K562 (cell line): ENCODE results near the gene GCGR. TPM values are rescaled to one million over a fixed set of nuclear protein-coding genes. Genes with fewer than 3 reads are reported as not detected.

Experiments
- ATF1 ChIP-seq, 2 experiments: fragments of 450-650 bp in 1 of 2; IDR thresholded peaks; 2 replicates each; pipeline ENCODE4 v1.6.1; 2016; ENCODE audit warnings: missing compliant biosample characterization in 1 of 2, missing genetic modification characterization in 1 of 2
- BCOR ChIP-seq: fragments of 450-650 bp; IDR thresholded peaks from 2 replicates; pipeline ENCODE4 v1.6.1; 2016
- BHLHE40 ChIP-seq: IDR thresholded peaks from 2 replicates; pipeline ENCODE4 v1.6.1; 2011; ENCODE audit warnings: low read length, improper control_type of control experiment
- CBX1 ChIP-seq: sonication (generic); IDR thresholded peaks from 2 replicates; pipeline ENCODE4 v1.6.1; 2016; ENCODE audit warnings: antibody characterized with exemption, low read depth, mild to moderate bottlenecking
- CC2D1A ChIP-seq: fragments of 450-650 bp; IDR thresholded peaks from 2 replicates; pipeline ENCODE4 v1.6.1; 2017; ENCODE audit warnings: mild to moderate bottlenecking
- CREBBP ChIP-seq: IDR thresholded peaks from one replicate; pipeline ENCODE4 v1.6.1; 2012; ENCODE audit warnings: low read depth, mild to moderate bottlenecking, control low read depth, inconsistent platforms, low read length
- EHMT2 ChIP-seq: fragments of 450-650 bp; IDR thresholded peaks from 2 replicates; pipeline ENCODE4 v1.6.1; 2018; ENCODE audit warnings: antibody characterized with exemption
- GABPA ChIP-seq: fragments of 200-800 bp; sonication (Bioruptor generic); conservative IDR thresholded peaks from 2 replicates; pipeline ENCODE4 v1.6.1; 2016; ENCODE audit warnings: low read depth, missing genetic modification characterization, missing compliant biosample characterization
- HNRNPH1 ChIP-seq: fragments of 200-400 bp; formaldehyde crosslinking; optimal IDR thresholded peaks from 2 replicates; pipeline ENCODE3; 2017; ENCODE audit warnings: low read depth, mild to moderate bottlenecking, low read length, moderate library complexity
- ILF3 ChIP-seq: fragments of 450-650 bp; IDR thresholded peaks from 2 replicates; pipeline ENCODE4 v1.6.1; 2018; ENCODE audit warnings: antibody characterized with exemption, mild to moderate bottlenecking, moderate library complexity, borderline replicate concordance
- KLF10 ChIP-seq: fragments of 250-450 bp; sonication (Bioruptor Pico); IDR thresholded peaks from 2 replicates; pipeline ENCODE4 v1.6.1; 2021; ENCODE audit warnings: matching md5 sums
- MAFK ChIP-seq: IDR thresholded peaks from 2 replicates; pipeline ENCODE4 v1.6.1; 2011; ENCODE audit warnings: low read length, improper control_type of control experiment
- NFXL1 ChIP-seq: fragments of 450-650 bp; formaldehyde crosslinking; IDR thresholded peaks from 2 replicates; pipeline ENCODE4 v1.4.0; 2021; ENCODE audit warnings: mild to moderate bottlenecking
- SAP30 ChIP-seq: fragments of 200-600 bp; sonication (generic); IDR thresholded peaks from 2 replicates; pipeline ENCODE4 v1.6.1; 2012; ENCODE audit warnings: borderline replicate concordance, low read depth, mild to moderate bottlenecking, moderate library complexity, low read length, control low read depth, inconsistent platforms; ENCODE audit not compliant: insufficient read depth, poor library complexity, severe bottlenecking
- SIRT6 ChIP-seq: IDR thresholded peaks from one replicate; pipeline ENCODE4 v1.6.1; 2012; ENCODE audit warnings: low read depth, mild to moderate bottlenecking, control low read depth, inconsistent platforms, low read length, moderate library complexity
- SUPT5H ChIP-seq: fragments of 450-650 bp; IDR thresholded peaks from 2 replicates; pipeline ENCODE4 v1.6.1; 2016
- ZKSCAN1 ChIP-seq: fragments of 150-350 bp; IDR thresholded peaks from 2 replicates; pipeline ENCODE4 v1.6.1; 2016; ENCODE audit warnings: low read depth, low read length
- ZNF274 ChIP-seq: IDR thresholded peaks from 2 replicates; pipeline ENCODE4 v1.6.1; 2011; ENCODE audit warnings: low read depth, mild to moderate bottlenecking, low read length, moderate library complexity, borderline replicate concordance
- ZNF583 ChIP-seq: fragments of 250-450 bp; sonication (Bioruptor Pico); IDR thresholded peaks from 2 replicates; pipeline ENCODE4 v1.4.0; 2020
- polyA plus RNA-seq, 8 experiments: library from polyadenylated mRNA; depleted of rRNA in 4 of 8; stranded (reverse) in 5 of 8; unstranded in 3 of 8; fragments of >200 nt; fragmentation: Nextera tagmentation in 2 of 8; fragmentation: Illumina TruSeq in 1 of 8; extraction: Ambion mirVana in 2 of 8; extraction: Trizol in 1 of 8; gene quantifications; 2 replicates each; pipeline versions ENCODE4 v1.2.1 to v1.2.3, GENCODE V29; 2011 to 2014; ENCODE audit warnings: inconsistent platforms in 1 of 8, missing spikeins in 1 of 8
- total RNA-seq, 7 experiments: library from RNA; depleted of rRNA in 6 of 7; stranded (reverse); fragments of >200 nt in 6 of 7; fragmentation: Illumina TruSeq in 2 of 7; extraction: Trizol in 2 of 7; gene quantifications; 2 replicates each; pipeline versions ENCODE4 v1.2.1 to v1.2.3, GENCODE V29; 2011 to 2021; ENCODE audit warnings: low replicate concordance in 1 of 7
- TF ChIP-seq, protein P1 (sequence below): fragments of 450-650 bp; IDR thresholded peaks from 2 replicates; pipeline ENCODE4 v1.6.1; 2016; ENCODE audit warnings: mild to moderate bottlenecking
- TF ChIP-seq, protein P2 (sequence below): IDR thresholded peaks from 2 replicates; pipeline ENCODE4 v1.6.1; 2011; ENCODE audit not compliant: insufficient read length; ENCODE audit errors: extremely low read depth
- TF ChIP-seq, protein P3 (sequence below): fragments of 450-650 bp; IDR thresholded peaks from one replicate; pipeline ENCODE4 v1.6.1; 2018; ENCODE audit warnings: mild to moderate bottlenecking, moderate library complexity; ENCODE audit not compliant: partially characterized antibody
- TF ChIP-seq, protein P4 (sequence below): sonication (generic); formaldehyde crosslinking; IDR thresholded peaks from 2 replicates; pipeline ENCODE4 v1.8.0; 2022; ENCODE audit warnings: mild to moderate bottlenecking, missing genetic modification reagents

GCGR gene
- total and polyA plus RNA-seq, 9 of the 15 experiments (the other 6 are each of a cell fraction or from before 2014, with no cell fraction given), result not detected

DNA sequence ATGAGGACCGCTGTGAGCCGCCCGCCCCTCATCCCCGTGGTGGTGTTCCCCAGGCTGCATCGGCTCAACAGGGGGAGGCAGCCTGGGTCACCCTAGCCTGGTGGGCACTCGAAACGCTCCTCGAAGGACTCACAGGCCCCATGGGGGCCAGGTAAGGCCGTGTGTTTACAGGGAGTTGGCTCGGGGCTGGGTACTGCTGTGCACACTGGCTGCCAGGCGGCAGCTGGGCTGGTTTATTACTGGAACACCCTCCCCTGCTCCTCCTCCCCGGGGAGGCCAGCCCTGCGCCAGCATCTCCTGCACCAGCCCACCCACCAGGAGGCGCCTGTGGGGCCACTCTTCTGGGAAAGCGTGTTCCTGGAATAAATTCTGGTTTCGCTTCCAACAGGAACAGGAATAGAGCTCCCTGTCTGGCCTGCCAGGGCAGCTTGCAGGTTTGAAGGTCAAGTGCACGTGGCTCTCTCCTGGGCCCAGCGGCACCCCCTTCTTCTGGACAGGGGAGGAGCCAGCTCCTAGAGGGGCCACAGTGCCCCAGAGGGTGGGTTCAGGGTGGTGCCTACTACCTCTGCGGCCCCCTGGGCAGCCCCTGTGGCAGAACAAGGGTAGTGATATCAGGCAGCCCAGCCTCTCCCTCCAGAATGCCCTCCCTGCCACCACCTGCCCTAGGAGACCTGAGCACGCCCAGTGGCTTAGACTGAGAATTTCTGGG, 17.8 kb downstream of the GCGR start (continued):
- peak; percentile 65; the same call in 1 of the 2 replicates for TF ChIP-seq NFXL1 (CRISPR knock-in tag)
- no peak for TF ChIP-seq SIRT6
- TF ChIP-seq, protein P1, sequence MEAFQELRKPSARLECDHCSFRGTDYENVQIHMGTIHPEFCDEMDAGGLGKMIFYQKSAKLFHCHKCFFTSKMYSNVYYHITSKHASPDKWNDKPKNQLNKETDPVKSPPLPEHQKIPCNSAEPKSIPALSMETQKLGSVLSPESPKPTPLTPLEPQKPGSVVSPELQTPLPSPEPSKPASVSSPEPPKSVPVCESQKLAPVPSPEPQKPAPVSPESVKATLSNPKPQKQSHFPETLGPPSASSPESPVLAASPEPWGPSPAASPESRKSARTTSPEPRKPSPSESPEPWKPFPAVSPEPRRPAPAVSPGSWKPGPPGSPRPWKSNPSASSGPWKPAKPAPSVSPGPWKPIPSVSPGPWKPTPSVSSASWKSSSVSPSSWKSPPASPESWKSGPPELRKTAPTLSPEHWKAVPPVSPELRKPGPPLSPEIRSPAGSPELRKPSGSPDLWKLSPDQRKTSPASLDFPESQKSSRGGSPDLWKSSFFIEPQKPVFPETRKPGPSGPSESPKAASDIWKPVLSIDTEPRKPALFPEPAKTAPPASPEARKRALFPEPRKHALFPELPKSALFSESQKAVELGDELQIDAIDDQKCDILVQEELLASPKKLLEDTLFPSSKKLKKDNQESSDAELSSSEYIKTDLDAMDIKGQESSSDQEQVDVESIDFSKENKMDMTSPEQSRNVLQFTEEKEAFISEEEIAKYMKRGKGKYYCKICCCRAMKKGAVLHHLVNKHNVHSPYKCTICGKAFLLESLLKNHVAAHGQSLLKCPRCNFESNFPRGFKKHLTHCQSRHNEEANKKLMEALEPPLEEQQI, result no peak
- no peak for TF ChIP-seq EHMT2
- TF ChIP-seq MAFK, result no peak
- no peak for TF ChIP-seq CREBBP
- TF ChIP-seq ZKSCAN1, result 0 out of 2 replicates have a peak, but pooled peaks have one; percentile 8
- TF ChIP-seq HNRNPH1, result no peak
- TF ChIP-seq, protein P2, sequence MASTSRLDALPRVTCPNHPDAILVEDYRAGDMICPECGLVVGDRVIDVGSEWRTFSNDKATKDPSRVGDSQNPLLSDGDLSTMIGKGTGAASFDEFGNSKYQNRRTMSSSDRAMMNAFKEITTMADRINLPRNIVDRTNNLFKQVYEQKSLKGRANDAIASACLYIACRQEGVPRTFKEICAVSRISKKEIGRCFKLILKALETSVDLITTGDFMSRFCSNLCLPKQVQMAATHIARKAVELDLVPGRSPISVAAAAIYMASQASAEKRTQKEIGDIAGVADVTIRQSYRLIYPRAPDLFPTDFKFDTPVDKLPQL, result no peak
- TF ChIP-seq GABPA (tag), result peak; percentile 79
- no peak for TF ChIP-seq KLF10 (CRISPR knock-in tag)
- peak; percentile 68 for TF ChIP-seq BCOR
- TF ChIP-seq ZNF583 (CRISPR knock-in tag), result peak; percentile 78
- TF ChIP-seq SAP30, result peak; percentile 48
- no peak for TF ChIP-seq ILF3
- TF ChIP-seq, protein P3, sequence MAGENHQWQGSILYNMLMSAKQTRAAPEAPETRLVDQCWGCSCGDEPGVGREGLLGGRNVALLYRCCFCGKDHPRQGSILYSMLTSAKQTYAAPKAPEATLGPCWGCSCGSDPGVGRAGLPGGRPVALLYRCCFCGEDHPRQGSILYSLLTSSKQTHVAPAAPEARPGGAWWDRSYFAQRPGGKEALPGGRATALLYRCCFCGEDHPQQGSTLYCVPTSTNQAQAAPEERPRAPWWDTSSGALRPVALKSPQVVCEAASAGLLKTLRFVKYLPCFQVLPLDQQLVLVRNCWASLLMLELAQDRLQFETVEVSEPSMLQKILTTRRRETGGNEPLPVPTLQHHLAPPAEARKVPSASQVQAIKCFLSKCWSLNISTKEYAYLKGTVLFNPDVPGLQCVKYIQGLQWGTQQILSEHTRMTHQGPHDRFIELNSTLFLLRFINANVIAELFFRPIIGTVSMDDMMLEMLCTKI, result no peak
- TF ChIP-seq, protein P4, sequence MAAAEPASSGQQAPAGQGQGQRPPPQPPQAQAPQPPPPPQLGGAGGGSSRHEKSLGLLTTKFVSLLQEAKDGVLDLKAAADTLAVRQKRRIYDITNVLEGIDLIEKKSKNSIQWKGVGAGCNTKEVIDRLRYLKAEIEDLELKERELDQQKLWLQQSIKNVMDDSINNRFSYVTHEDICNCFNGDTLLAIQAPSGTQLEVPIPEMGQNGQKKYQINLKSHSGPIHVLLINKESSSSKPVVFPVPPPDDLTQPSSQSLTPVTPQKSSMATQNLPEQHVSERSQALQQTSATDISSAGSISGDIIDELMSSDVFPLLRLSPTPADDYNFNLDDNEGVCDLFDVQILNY, result no peak
- TF ChIP-seq ZNF274, result no peak
- no peak for TF ChIP-seq CC2D1A
- 0 out of 2 replicates have a peak, but pooled peaks have one; percentile 45 for TF ChIP-seq SUPT5H
- TF ChIP-seq BHLHE40, result peak; percentile 70
- TF ChIP-seq ATF1 (CRISPR knock-in tag; IDR thresholded peaks at IDR 0.05), result no peak
- TF ChIP-seq ATF1 (tag; IDR thresholded peaks at IDR 0.05), result peak; percentile 48
- TF ChIP-seq CBX1, result no peak
